ENCODE results near the gene MFSD11.
"Not testable (repeated sequence)": the region's sequence is repeated elsewhere in the genome, so short reads cannot be mapped to it uniquely, and the experiment has no call there.

MFSD11 gene

DNA sequence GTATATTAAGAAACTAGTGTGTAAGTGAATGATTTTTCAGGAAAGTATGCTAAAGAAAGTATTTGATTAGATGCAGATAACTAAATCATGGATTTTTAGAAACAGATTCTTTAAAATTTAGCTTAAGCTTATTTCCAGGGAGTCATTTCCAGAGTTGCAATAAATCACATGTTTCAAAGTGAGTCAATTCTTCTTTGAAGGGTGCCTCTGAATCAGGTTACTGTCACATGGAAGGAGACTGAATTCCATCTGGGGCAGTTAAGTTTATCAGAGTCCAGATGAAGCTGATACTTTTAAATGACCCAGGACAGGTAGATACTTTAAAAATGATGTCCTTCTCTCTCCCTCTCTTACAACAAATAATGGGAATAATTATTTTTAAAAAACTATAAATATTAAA is 5.0 kb downstream of the MFSD11 start:
- no peak for DNase-seq
- H3K27me3 ChIP-seq (replicated peaks): no peaks in the 10 kb centered on the region
- in situ Hi-C loops (cut with HindIII; ENCODE audit: low pct_ligation_motif_present, low sequenced_read_pairs): no loop called here
- H3K4me3 ChIP-seq (ENCODE audit: low read depth, low read length): no peak overlapping the region
- H3K36me3 ChIP-seq (replicated peaks): peaks cover 13% of the 10 kb centered on the region
- TF ChIP-seq, protein P1, sequence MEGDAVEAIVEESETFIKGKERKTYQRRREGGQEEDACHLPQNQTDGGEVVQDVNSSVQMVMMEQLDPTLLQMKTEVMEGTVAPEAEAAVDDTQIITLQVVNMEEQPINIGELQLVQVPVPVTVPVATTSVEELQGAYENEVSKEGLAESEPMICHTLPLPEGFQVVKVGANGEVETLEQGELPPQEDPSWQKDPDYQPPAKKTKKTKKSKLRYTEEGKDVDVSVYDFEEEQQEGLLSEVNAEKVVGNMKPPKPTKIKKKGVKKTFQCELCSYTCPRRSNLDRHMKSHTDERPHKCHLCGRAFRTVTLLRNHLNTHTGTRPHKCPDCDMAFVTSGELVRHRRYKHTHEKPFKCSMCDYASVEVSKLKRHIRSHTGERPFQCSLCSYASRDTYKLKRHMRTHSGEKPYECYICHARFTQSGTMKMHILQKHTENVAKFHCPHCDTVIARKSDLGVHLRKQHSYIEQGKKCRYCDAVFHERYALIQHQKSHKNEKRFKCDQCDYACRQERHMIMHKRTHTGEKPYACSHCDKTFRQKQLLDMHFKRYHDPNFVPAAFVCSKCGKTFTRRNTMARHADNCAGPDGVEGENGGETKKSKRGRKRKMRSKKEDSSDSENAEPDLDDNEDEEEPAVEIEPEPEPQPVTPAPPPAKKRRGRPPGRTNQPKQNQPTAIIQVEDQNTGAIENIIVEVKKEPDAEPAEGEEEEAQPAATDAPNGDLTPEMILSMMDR (IDR thresholded peaks at IDR 0.05; ENCODE audit: low read depth, low read length, missing control alignments): no peak
- no peak overlapping the region for H3K27ac ChIP-seq

DNA sequence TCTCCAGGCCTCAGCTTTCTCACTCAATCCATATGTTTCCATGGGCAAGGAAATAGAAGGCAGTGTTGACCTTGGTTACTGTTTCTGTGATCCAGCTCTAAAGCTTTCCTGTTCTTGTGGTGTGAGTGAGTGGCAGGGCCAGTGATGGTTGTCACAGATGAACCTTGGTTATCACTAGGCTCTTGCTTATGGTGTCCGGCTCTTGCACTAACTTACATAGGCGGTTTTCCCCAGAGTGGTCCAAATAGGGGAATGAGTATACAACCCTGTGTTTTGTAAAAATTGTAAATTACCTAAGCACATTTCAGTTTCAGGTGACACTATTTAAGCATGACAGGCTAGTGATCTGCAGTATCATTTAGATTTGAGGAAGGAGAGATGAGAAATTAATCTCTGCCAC is 6.8 kb downstream of the MFSD11 start:
- DNase-seq: no peak
- no peak overlapping the region for H3K27ac ChIP-seq
- peaks cover 13% of the 10 kb centered on the region for H3K36me3 ChIP-seq (replicated peaks)
- TF ChIP-seq, protein P1 (IDR thresholded peaks at IDR 0.05; ENCODE audit: low read depth, low read length, missing control alignments): no peak
- H3K27me3 ChIP-seq (replicated peaks): no peaks in the 10 kb centered on the region
- in situ Hi-C loops (cut with HindIII; ENCODE audit: low pct_ligation_motif_present, low sequenced_read_pairs): no loop called here
- H3K4me3 ChIP-seq (ENCODE audit: low read depth, low read length): no peak overlapping the region

DNA sequence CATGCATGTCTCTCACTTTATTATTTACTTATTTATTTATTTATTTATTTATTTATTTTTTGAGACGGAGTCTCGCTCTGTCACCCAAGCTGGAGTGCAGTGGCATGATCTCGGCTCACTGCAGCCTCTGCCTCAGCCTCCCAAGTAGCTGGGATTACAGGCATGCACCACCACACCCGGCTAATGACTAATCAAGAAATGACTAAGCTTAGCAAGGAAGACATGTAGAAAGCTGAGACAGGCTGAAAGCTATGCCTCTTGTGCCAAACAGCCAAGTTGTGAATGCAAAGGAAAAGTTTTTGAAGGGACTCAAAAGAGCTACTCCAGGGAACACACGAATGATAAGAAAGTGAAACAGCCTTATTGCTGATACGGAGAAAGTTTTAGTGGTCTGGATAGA is 7.9 kb downstream of the MFSD11 start:
- H3K36me3 ChIP-seq (replicated peaks): peaks cover 13% of the 10 kb centered on the region
- H3K27ac ChIP-seq; in situ Hi-C loops (cut with HindIII; ENCODE audit: low pct_ligation_motif_present, low sequenced_read_pairs); H3K27me3 ChIP-seq (replicated peaks); DNase-seq; H3K4me3 ChIP-seq (ENCODE audit: low read depth, low read length): not testable (repeated sequence)

DNA sequence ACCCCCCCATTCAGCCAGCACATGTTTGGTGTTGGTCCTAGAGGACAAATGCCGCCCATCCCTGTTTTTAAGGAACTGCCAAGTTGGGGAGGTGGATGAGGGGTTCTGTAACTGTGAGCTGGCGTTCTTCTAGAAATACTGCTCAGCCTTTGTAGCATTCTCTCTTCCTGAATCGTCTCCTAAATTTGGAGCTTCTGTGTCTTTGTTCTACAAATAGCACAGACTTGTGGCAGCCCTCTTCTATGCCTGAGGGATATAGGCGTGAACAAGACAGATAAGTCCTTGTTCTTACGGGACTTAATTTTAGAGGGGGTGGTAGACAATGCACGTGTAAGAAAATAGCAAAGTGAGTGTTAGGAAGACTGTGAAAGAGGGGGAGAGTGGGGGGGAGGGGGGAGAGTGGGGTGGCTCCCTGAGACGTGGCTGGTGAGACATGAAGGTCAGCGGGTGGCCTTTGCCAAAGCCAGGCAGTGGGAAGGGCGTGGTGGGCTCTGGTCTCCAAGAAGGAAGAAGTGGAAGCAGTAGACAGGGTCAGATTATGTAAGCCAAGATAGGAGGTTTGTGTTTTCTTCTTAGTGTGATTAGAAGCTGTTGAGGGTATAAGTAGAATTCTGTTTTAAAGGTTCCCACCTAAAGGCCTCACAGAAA is 9.9 kb downstream of the MFSD11 start:
- no peak for DNase-seq
- in situ Hi-C loops (cut with HindIII; ENCODE audit: low pct_ligation_motif_present, low sequenced_read_pairs): no loop called here
- TF ChIP-seq, protein P1 (IDR thresholded peaks at IDR 0.05; ENCODE audit: low read depth, low read length, missing control alignments): no peak

DNA sequence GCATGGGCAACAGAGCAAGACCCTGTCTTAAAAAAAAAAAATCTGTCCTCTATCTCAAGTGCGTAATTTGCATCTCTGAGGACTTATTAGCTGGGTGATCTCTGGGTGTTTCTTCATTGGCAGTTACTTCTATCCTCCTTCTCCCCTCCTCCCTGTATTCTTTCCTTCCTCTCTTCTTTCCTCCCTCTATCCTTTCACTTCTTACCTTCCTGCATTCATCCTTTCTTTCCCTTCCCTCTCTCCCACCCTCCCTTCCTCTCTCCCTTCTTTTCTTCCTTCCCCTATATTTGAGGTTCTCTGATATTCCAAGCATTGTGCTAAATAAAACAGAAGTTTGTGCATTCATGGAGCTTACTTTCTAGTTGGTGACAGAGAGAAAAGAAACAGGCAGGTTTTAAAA is 10.7 kb downstream of the MFSD11 start:
- no peaks in the 10 kb centered on the region for H3K27me3 ChIP-seq (replicated peaks)
- TF ChIP-seq, protein P1 (IDR thresholded peaks at IDR 0.05; ENCODE audit: low read depth, low read length, missing control alignments): no peak
- H3K27ac ChIP-seq: no peak overlapping the region
- in situ Hi-C loops (cut with HindIII; ENCODE audit: low pct_ligation_motif_present, low sequenced_read_pairs): no loop called here
- no peak for DNase-seq
- H3K4me3 ChIP-seq (ENCODE audit: low read depth, low read length): no peak overlapping the region
- peaks cover 13% of the 10 kb centered on the region for H3K36me3 ChIP-seq (replicated peaks)

More for the DNA sequence above, 9.9 kb downstream of the MFSD11 start:
- Histone ChIP-seq H3K36me3 (replicated peaks) (peaks cover 13% of the 10 kb centered on the region), H3K27ac (no peak overlapping the region), H3K27me3 (replicated peaks) (no peaks in the 10 kb centered on the region), H3K4me3 (ENCODE audit: low read depth, low read length) (no peak overlapping the region)

DNA sequence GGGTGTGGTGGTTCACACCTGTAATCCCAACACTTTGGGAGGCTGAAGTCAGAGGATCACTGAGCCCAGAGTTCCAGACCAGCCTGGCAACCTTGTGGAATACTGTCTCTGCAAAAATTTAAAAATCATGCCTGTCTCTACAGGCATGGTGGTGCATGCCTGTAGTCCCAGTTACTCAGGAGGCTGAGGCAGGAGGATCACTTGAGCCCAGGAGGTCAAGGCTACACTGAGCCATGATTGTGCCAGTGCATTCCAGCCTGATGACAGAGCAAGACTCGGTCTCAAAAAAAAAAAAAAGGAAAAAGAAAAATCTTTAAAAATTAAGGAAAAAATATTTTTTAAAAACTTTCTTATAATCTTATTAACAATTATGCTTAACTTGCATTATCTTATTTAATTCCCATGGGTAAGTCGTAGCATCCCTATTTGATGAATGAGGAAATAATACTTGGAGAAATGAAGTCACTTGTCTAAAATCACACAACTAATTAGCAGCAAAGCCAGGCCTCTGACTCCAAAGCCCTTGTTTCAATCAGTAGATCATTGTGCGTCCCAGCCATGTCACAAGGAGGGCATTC is 13.6 kb downstream of the MFSD11 start:
- in situ Hi-C loops (cut with HindIII; ENCODE audit: low pct_ligation_motif_present, low sequenced_read_pairs): no loop called here
- Histone ChIP-seq H3K27me3 (replicated peaks) (no peaks in the 10 kb centered on the region), H3K4me3 (ENCODE audit: low read depth, low read length) (no peak overlapping the region), H3K36me3 (replicated peaks) (peaks cover 3% of the 10 kb centered on the region), H3K27ac (no peak overlapping the region)
- DNase-seq: no peak
- TF ChIP-seq, protein P1 (IDR thresholded peaks at IDR 0.05; ENCODE audit: low read depth, low read length, missing control alignments): no peak

Data from brain microvascular endothelial cell (primary cell).